NB4 (cell line): ENCODE measurements around the gene CCSER1.
A peak's percentile ranks its signal among the peaks of the same experiment; 100 is the strongest.

ENCODE experiments used
- DNase-seq: peaks from one replicate; pipeline ENCODE4 v3.0.0; 2010; ENCODE audit warnings: low read depth
- H3K4me3 ChIP-seq: one replicate; pipeline ENCODE4 v1.5.1; 2011; ENCODE audit warnings: mild to moderate bottlenecking, low read depth, low read length, moderate library complexity
- MYC ChIP-seq: IDR thresholded peaks from 2 replicates; pipeline ENCODE4 v1.6.1; 2011; ENCODE audit warnings: low read depth, low read length
- POLR2A ChIP-seq: IDR thresholded peaks from 2 replicates; pipeline ENCODE4 v1.6.1; 2011; ENCODE audit warnings: mild to moderate bottlenecking; ENCODE audit not compliant: insufficient read length; ENCODE audit errors: extremely low read depth
- TF ChIP-seq, protein P1 (sequence below): IDR thresholded peaks from one replicate; pipeline ENCODE4 v1.5.1; 2012; ENCODE audit warnings: low read depth, low read length
- TF ChIP-seq, protein P2 (sequence below): IDR thresholded peaks from 2 replicates; pipeline ENCODE4 v1.6.1; 2011; ENCODE audit warnings: low read depth, low read length

The CCSER1 gene

DNA sequence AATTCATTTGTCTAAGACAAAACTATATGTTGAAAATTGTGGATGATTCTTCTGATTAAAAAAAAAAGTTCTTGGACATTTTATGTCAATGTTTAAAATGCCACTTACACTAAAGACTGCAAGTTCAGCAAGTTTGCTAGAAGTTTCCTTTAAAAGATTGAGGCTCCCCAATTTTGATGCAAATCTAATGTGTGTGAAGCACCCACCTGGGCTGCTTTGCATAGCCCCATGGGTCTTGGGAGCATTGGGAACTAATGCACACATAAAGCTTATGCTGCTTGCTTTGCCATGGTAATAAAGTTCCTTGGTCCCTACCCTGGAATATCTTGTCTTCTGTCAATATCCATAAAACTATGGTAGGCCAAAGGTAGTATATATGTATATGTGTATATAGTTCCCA is 1450.7 kb downstream of the CCSER1 start:
- TF ChIP-seq, protein P1, sequence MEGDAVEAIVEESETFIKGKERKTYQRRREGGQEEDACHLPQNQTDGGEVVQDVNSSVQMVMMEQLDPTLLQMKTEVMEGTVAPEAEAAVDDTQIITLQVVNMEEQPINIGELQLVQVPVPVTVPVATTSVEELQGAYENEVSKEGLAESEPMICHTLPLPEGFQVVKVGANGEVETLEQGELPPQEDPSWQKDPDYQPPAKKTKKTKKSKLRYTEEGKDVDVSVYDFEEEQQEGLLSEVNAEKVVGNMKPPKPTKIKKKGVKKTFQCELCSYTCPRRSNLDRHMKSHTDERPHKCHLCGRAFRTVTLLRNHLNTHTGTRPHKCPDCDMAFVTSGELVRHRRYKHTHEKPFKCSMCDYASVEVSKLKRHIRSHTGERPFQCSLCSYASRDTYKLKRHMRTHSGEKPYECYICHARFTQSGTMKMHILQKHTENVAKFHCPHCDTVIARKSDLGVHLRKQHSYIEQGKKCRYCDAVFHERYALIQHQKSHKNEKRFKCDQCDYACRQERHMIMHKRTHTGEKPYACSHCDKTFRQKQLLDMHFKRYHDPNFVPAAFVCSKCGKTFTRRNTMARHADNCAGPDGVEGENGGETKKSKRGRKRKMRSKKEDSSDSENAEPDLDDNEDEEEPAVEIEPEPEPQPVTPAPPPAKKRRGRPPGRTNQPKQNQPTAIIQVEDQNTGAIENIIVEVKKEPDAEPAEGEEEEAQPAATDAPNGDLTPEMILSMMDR = no peak
- TF ChIP-seq POLR2A = no peak
- TF ChIP-seq, protein P2, sequence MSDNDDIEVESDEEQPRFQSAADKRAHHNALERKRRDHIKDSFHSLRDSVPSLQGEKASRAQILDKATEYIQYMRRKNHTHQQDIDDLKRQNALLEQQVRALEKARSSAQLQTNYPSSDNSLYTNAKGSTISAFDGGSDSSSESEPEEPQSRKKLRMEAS = no peak
- no peak for TF ChIP-seq MYC
- DNase-seq = no peak
- H3K4me3 ChIP-seq = no peak overlapping the region

DNA sequence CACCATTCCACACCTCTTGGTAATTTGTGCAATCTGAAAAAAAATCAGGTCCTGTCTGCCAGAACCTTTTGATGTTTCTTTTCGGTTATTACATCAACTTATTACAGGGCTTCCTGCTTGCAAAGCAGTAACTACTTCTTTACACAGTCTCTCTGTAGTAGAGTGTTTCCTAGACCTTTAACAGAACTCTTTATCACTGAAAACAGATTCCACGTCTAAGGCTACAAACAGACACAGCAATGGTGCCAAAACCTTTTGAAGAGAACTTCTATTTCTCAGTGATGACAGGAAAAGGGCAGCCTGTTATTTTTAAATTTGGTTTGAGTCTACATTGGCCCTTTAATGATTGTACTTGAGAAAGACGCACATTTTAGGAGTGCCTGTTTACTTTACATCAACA is 1463.1 kb downstream of the CCSER1 start:
- no peak for DNase-seq
- H3K4me3 ChIP-seq = no peak overlapping the region
- no peak for TF ChIP-seq POLR2A
- TF ChIP-seq, protein P2 = no peak

DNA sequence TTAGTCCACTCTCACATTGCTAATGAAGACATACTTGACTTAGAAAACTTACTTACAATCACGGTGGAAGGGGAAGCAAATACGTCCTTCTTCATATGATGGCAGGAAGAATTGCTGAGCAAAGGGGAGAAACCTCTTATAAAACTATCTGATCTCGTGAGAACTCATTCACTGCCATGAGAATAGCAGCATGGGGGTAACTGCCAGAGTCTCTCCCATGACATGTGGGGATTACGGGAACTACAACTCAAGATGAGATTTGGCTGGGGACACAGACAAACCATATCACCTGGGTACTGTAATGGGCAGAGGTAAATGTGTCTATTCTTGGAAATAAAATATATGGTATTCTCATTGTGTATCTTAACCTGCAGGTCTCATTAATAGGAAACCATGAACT is 1464.9 kb downstream of the CCSER1 start:
- no peak for DNase-seq
- TF ChIP-seq, protein P1 = no peak
- TF ChIP-seq, protein P2 = no peak
- TF ChIP-seq MYC (no peak), POLR2A (no peak)
- no peak overlapping the region for H3K4me3 ChIP-seq

DNA sequence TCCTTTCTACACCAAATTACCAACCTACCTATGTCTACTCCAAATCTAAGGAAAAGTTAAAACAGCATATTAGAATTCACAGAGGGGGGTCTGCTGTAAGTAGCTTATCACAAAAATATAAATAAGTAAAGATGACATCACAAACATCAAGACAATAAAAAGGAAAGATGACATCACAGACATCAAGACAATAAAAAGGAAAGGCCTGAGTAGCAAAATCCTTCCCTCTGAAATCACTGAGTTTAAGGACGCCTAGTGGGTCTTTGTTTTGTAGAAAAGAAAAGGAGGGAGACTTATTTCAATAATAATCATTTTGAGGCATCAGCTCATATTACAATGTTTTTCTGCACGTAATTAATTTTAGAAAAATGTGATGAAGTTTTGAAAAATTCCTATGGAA is 1469.5 kb downstream of the CCSER1 start:
- TF ChIP-seq POLR2A = no peak
- TF ChIP-seq, protein P2 = no peak
- TF ChIP-seq MYC = no peak
- TF ChIP-seq, protein P1 = no peak
- no peak for DNase-seq
- H3K4me3 ChIP-seq = no peak overlapping the region

DNA sequence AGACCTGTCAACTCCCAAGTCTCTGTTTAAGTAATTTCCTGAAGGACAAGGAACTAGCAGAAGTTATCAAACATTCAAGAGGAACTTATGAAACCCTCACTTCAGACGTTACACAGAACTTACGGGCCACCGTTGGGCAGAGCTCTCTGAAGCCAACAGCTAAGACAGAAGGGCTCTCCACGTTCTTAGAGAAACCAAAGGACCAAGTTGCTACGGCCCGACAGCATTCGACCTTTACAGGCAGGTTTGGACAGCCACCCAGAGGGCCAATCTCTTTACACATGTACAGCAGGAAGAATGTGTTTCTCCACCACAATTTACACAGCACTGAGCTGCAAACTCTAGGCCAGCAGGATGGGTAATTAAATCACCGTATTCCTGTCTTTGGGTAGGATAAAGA is 1471.5 kb downstream of the CCSER1 start:
- TF ChIP-seq, protein P2 = no peak
- TF ChIP-seq, protein P1 = no peak
- TF ChIP-seq MYC (no peak), POLR2A (no peak)
- H3K4me3 ChIP-seq = no peak overlapping the region
- peak; percentile 2 for DNase-seq

DNA sequence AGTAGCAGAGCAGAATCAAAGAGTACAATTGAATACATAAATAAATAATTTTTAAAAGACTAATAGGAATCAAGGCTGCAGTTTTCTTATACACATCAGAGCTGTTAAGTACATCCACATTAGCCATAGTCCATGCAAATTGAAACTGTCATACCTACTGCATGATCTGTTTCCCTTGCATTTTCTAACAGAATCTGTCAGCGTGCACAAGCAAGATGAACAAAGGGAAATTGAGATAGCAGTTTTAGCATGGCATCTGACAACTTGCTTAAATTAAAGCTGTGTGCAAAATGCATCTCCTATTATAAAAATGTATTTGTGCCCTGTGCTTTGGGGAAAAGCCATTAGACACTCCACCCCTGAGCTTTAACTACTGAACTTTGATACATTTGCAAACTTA is 1473.1 kb downstream of the CCSER1 start:
- TF ChIP-seq, protein P2 = no peak
- TF ChIP-seq POLR2A (no peak), MYC (no peak)
- TF ChIP-seq, protein P1 = no peak
- H3K4me3 ChIP-seq = no peak overlapping the region
- DNase-seq = no peak
